Panc1 (cell line): ENCODE measurements around the gene OR13C4. TPM values are rescaled to one million over a fixed set of nuclear protein-coding genes. Genes with fewer than 3 reads are reported as not detected.

ENCODE experiments used
- ATAC-seq: fragments of 200-7000 bp; cut with Tn5 transposase; 2 replicates; pipeline ENCODE4 v1.9.1; 2020; ENCODE audit warnings: mild to moderate bottlenecking, moderate library complexity
- BruUV-seq: library from RNA; stranded (reverse); fragments of 400-500 nt; replicated peaks from 2 replicates; lab custom pipeline; 2021; lab: Mats Ljungman, UMichigan
- CTCF ChIA-PET: fragments of 300-600 bp; sonication (Branson Sonifier 250); formaldehyde crosslinking; loops from one replicate; lab custom pipeline; 2022; ENCODE audit warnings: antibody characterized with exemption; lab: Charles Lee
- POLR2A ChIA-PET: fragments of 300-600 bp; sonication (Branson Sonifier 250); formaldehyde crosslinking; loops from one replicate; lab custom pipeline; 2022; ENCODE audit warnings: antibody characterized with exemption; lab: Charles Lee
- DNase-seq: peaks from one replicate; pipeline ENCODE4 v3.0.0-alpha.2; 2010; ENCODE audit warnings: low read depth, low spot score
- H3K27ac ChIP-seq: 2 replicates; pipeline ENCODE4 v1.5.1; 2011; ENCODE audit warnings: mild to moderate bottlenecking, low read length, inconsistent platforms
- H3K27me3 ChIP-seq: fragments of 200-500 bp; sonication (Bioruptor generic); 2 replicates; pipeline ENCODE4 v1.6.0; 2014; ENCODE audit warnings: low read length, inconsistent platforms; ENCODE audit not compliant: control insufficient read depth, insufficient read depth
- H3K36me3 ChIP-seq: fragments of 200-500 bp; sonication (Bioruptor generic); 2 replicates; pipeline ENCODE4 v1.5.1; 2014; ENCODE audit warnings: inconsistent platforms, mild to moderate bottlenecking, low read length, moderate library complexity; ENCODE audit not compliant: control insufficient read depth, insufficient read depth
- H3K4me1 ChIP-seq: 2 replicates; pipeline ENCODE4 v1.5.1; 2011; ENCODE audit warnings: inconsistent platforms, mild to moderate bottlenecking, low read length, moderate library complexity; ENCODE audit not compliant: control insufficient read depth, insufficient read depth
- H3K4me3 ChIP-seq, 2 experiments: 2 replicates each; pipeline ENCODE4 v1.5.1; 2011 to 2012; ENCODE audit warnings: low read depth in 2 of 2, low read length in 2 of 2, mild to moderate bottlenecking in 2 of 2, inconsistent platforms in 1 of 2, moderate library complexity in 1 of 2
- H3K9me3 ChIP-seq: fragments of 200-500 bp; sonication (Bioruptor generic); 2 replicates; pipeline ENCODE4 v1.5.1; 2014; ENCODE audit warnings: low read depth, mild to moderate bottlenecking, inconsistent platforms, low read length, moderate library complexity; ENCODE audit not compliant: control insufficient read depth, insufficient read depth
- CTCF ChIP-seq: fragments of 450-650 bp; IDR thresholded peaks from 2 replicates; pipeline ENCODE4 v1.5.1; 2017; ENCODE audit warnings: mild to moderate bottlenecking
- POLR2AphosphoS5 ChIP-seq: IDR thresholded peaks from 2 replicates; pipeline ENCODE4 v1.6.1; 2012; ENCODE audit warnings: mild to moderate bottlenecking, low read depth, low read length, moderate library complexity
- REST ChIP-seq, 2 experiments: IDR thresholded peaks; 2 replicates each; pipeline ENCODE4 v1.6.1; 2011 to 2012; ENCODE audit warnings: low read depth in 2 of 2, control low read depth in 1 of 2, low read length in 1 of 2, mild to moderate bottlenecking in 1 of 2, moderate library complexity in 1 of 2; ENCODE audit not compliant: insufficient read depth in 1 of 2
- SIN3A ChIP-seq: IDR thresholded peaks from 2 replicates; pipeline ENCODE4 v1.6.1; 2012; ENCODE audit warnings: low read depth, mild to moderate bottlenecking, low read length, moderate library complexity, borderline replicate concordance; ENCODE audit not compliant: insufficient read depth
- TCF7L2 ChIP-seq: IDR thresholded peaks from 2 replicates; pipeline ENCODE4 v1.6.1; 2011; ENCODE audit warnings: mild to moderate bottlenecking, low read depth, low read length, inconsistent platforms
- in situ Hi-C: cut with HindIII; loops from 2 replicates; pipeline ENCODE4 v1.10.0; 2016; ENCODE audit warnings: low sequenced_read_pairs, low pct_unique_long_range_greater_than_20kb
- intact Hi-C: fragments of 100-400 bp; cut with micrococcal nuclease; formaldehyde crosslinking; loops from one replicate; pipeline ENCODE4 v1.10.0; 2022; ENCODE audit not compliant: unreplicated experiment
- total RNA-seq: library from RNA; stranded (reverse); gene quantifications from one replicate; pipeline ENCODE4 v1.2.1, GENCODE V29; 2021; ENCODE audit not compliant: unreplicated experiment

The OR13C4 gene
- total RNA-seq, 1 experiment from 2014 or later, result not detected

GRCh38 chr9:104555521-104555920, 28.5 kb upstream of the OR13C4 start:
- in situ Hi-C loops, result no loop called here
- no TSS peak for BruUV-seq
- no peak for ATAC-seq
- no peak overlapping the region for H3K27ac ChIP-seq
- H3K27me3 ChIP-seq, result no peaks in the 10 kb centered on the region
- no peaks in the 10 kb centered on the region for H3K9me3 ChIP-seq
- ChIA-PET POLR2A (no interaction called here), CTCF (no interaction called here)
- H3K4me3 ChIP-seq, result no peak overlapping the region
- DNase-seq, result no peak
- no peaks in the 10 kb centered on the region for H3K36me3 ChIP-seq
- intact Hi-C loops, result no loop called here
- no peak for TF ChIP-seq SIN3A
- TF ChIP-seq TCF7L2, result no peak
- TF ChIP-seq REST (IDR thresholded peaks at IDR 0.05; ENCODE audit: insufficient read depth in 1 of 2, low read depth in 2 of 2, low read length in 1 of 2), result no peak
- TF ChIP-seq POLR2AphosphoS5, result no peak
- no peak for TF ChIP-seq CTCF
- H3K4me1 ChIP-seq, result no peaks in the 10 kb centered on the region

- no peak overlapping the region for H3K27ac ChIP-seq
- ChIA-PET CTCF (no interaction called here), POLR2A (no interaction called here)
- no TSS peak for BruUV-seq
- intact Hi-C loops, result no loop called here
- no peaks in the 10 kb centered on the region for H3K27me3 ChIP-seq
- no peak overlapping the region for H3K4me3 ChIP-seq
- no peaks in the 10 kb centered on the region for H3K36me3 ChIP-seq
- no peaks in the 10 kb centered on the region for H3K4me1 ChIP-seq
- DNase-seq (no peak), ATAC-seq (no peak)
- in situ Hi-C loops, result no loop called here
- H3K9me3 ChIP-seq, result no peaks in the 10 kb centered on the region
- TF ChIP-seq TCF7L2, result no peak
- TF ChIP-seq SIN3A, result no peak
- no peak for TF ChIP-seq REST (IDR thresholded peaks at IDR 0.05; ENCODE audit: insufficient read depth in 1 of 2, low read depth in 2 of 2, low read length in 1 of 2)
- no peak for TF ChIP-seq CTCF
- TF ChIP-seq POLR2AphosphoS5, result no peak
These were observed 26.3 kb upstream of the OR13C4 start for GRCh38 chr9:104553261-104553660.
